ENCODE data around the gene MFSD6. TPM values are rescaled to one million over a fixed set of nuclear protein-coding genes. Genes with fewer than 3 reads are reported as not detected.

MFSD6 gene
- total RNA-seq, 1 experiment from 2014 or later: 20.9 TPM

DNA sequence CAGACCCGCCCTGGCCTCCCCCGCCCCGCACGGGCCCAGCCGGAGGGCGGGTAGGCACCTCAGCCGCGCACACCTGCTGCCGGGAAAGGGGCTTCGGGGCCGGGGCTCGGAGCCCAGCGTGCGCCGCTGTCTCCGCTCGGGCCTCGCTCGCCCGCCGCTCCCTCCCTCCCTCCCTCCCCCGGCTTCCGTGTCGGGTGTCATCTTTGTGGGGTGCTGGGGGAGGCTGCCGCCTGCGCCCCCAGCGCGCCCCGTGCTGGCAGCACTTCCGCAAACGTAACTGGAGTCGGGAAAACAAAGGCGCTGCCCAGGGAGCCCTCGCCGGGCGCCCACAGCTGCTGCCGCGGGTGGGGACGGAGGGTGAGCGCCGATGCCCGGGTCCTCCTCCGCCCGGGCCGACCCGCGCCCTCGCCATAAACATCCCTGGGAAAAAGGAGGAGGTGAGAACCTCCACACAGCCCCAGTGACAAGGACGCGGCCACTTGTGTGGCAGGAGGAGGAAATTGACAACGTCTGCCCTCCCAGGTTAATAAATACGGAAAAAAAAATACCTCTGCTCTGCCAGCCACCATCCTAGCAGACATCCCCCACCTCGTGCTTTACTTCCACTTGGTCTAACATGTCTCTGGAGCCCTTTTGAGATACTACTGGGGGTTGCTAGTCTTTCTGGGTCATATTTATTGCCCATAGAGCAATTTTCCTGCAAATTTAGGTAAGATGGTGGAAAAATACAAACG, 550 bp downstream of the MFSD6 start:
- BruUV-seq (replicated peaks): no TSS peak
- Histone ChIP-seq H3K4me1 (ENCODE audit: insufficient read depth, low read length) (peaks cover 20% of the 10 kb centered on the region), H3K36me3 (ENCODE audit: low read depth, low read length) (no peaks in the 10 kb centered on the region), H3K4me3 (ENCODE audit: low read length) (peak overlapping the region; percentile 96), H3K27ac (ENCODE audit: low read length) (0 out of 2 replicates have a peak overlapping the region, but pooled peaks have one; percentile 7), H3K79me2 (ENCODE audit: low read length) (no peaks in the 10 kb centered on the region), H4K20me1 (ENCODE audit: low read length) (no peaks in the 10 kb centered on the region), H3K4me2 (ENCODE audit: low read length) (peak overlapping the region; percentile 96), H3F3A (ENCODE audit: low read length, unreplicated experiment) (no peaks in the 10 kb centered on the region), H3K9me2 (replicated peaks; ENCODE audit: low read length) (no peaks in the 10 kb centered on the region), H3K9ac (ENCODE audit: low read length) (peak overlapping the region; percentile 72), H3K9me3 (ENCODE audit: low read length) (no peaks in the 10 kb centered on the region), H2AFZ (ENCODE audit: low read length) (peak overlapping the region; percentile 98), H3K27me3 (ENCODE audit: low read length) (no peaks in the 10 kb centered on the region)
- ChIA-PET POLR2A (ENCODE audit: unreplicated experiment) (no interaction called here), CTCF (interaction anchor here (0.6 kb wide), 1 partner anchor 21 kb away, joined by 3 read pairs; no protein-coding TSS in a partner anchor)
- ATAC-seq (peak; percentile 59), DNase-seq (peak; percentile 44)
- TF ChIP-seq EZH2 (IDR thresholded peaks at IDR 0.05; ENCODE audit: low read length, unreplicated experiment): no peak
- no peak for TF ChIP-seq EZH2phosphoT487 (IDR thresholded peaks at IDR 0.05; ENCODE audit: borderline replicate concordance, low read length)
- TF ChIP-seq, protein P1, sequence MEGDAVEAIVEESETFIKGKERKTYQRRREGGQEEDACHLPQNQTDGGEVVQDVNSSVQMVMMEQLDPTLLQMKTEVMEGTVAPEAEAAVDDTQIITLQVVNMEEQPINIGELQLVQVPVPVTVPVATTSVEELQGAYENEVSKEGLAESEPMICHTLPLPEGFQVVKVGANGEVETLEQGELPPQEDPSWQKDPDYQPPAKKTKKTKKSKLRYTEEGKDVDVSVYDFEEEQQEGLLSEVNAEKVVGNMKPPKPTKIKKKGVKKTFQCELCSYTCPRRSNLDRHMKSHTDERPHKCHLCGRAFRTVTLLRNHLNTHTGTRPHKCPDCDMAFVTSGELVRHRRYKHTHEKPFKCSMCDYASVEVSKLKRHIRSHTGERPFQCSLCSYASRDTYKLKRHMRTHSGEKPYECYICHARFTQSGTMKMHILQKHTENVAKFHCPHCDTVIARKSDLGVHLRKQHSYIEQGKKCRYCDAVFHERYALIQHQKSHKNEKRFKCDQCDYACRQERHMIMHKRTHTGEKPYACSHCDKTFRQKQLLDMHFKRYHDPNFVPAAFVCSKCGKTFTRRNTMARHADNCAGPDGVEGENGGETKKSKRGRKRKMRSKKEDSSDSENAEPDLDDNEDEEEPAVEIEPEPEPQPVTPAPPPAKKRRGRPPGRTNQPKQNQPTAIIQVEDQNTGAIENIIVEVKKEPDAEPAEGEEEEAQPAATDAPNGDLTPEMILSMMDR (conservative IDR thresholded peaks at IDR 0.05; ENCODE audit: low read depth, low read length): no peak
- intact Hi-C loops (cut with micrococcal nuclease): loop anchor here (5.0 kb wide), 1 partner anchor 59 kb away; no protein-coding TSS in a partner anchor

DNA sequence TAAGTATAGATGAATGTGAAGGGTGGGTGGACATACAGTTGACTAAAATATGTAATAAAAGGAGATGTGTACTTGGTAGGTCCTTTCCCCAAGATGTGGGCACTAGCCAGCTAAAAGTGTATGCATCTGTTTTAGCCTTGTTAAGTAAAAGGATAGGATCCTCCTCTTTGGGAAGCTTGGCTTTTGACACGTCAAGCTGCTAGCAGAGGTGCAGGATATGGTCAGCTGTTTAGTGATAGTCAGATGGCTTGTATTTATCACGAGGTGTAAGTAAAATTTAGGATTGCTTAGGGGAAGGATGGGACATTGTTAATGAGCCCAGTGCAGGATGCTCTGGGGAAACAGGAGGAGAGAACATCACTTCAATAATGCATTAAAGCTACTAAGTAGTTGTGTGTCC, 1.5 kb downstream of the MFSD6 start:
- Histone ChIP-seq H3K9ac (ENCODE audit: low read length) (no peak overlapping the region), H3F3A (ENCODE audit: low read length, unreplicated experiment) (no peaks in the 10 kb centered on the region), H3K36me3 (ENCODE audit: low read depth, low read length) (no peaks in the 10 kb centered on the region), H3K79me2 (ENCODE audit: low read length) (no peaks in the 10 kb centered on the region), H3K9me2 (replicated peaks; ENCODE audit: low read length) (no peaks in the 10 kb centered on the region), H3K4me2 (ENCODE audit: low read length) (peak overlapping the region; percentile 96), H4K20me1 (ENCODE audit: low read length) (no peaks in the 10 kb centered on the region), H3K27me3 (ENCODE audit: low read length) (no peaks in the 10 kb centered on the region), H3K27ac (ENCODE audit: low read length) (no peak overlapping the region), H3K4me3 (ENCODE audit: low read length) (peak overlapping the region; percentile 96; the same call in 1 of the 2 replicates), H2AFZ (ENCODE audit: low read length) (no peak overlapping the region), H3K4me1 (ENCODE audit: insufficient read depth, low read length) (peaks cover 20% of the 10 kb centered on the region), H3K9me3 (ENCODE audit: low read length) (no peaks in the 10 kb centered on the region)
- intact Hi-C loops (cut with micrococcal nuclease): loop anchor here (5.0 kb wide), 1 partner anchor 58 kb away; no protein-coding TSS in a partner anchor
- no TSS peak for BruUV-seq (replicated peaks)
- no peak for TF ChIP-seq EZH2phosphoT487 (IDR thresholded peaks at IDR 0.05; ENCODE audit: borderline replicate concordance, low read length)
- TF ChIP-seq, protein P1 (conservative IDR thresholded peaks at IDR 0.05; ENCODE audit: low read depth, low read length): no peak
- no peak for TF ChIP-seq EZH2 (IDR thresholded peaks at IDR 0.05; ENCODE audit: low read length, unreplicated experiment)
- ChIA-PET POLR2A (ENCODE audit: unreplicated experiment) (no interaction called here), CTCF (no interaction called here)
- no peak for ATAC-seq
- no peak for DNase-seq

GRCh38 chr2:190410166-190410565, 2.0 kb downstream of the MFSD6 start:
- peaks cover 20% of the 10 kb centered on the region for H3K4me1 ChIP-seq (ENCODE audit: insufficient read depth, low read length)
- no peaks in the 10 kb centered on the region for H3F3A ChIP-seq (ENCODE audit: low read length, unreplicated experiment)
- ChIA-PET POLR2A (ENCODE audit: unreplicated experiment) (no interaction called here), CTCF (no interaction called here)
- H3K27me3 ChIP-seq (ENCODE audit: low read length): no peaks in the 10 kb centered on the region
- H2AFZ ChIP-seq (ENCODE audit: low read length): no peak overlapping the region
- no peaks in the 10 kb centered on the region for H4K20me1 ChIP-seq (ENCODE audit: low read length)
- no peaks in the 10 kb centered on the region for H3K79me2 ChIP-seq (ENCODE audit: low read length)
- BruUV-seq (replicated peaks): no TSS peak
- ATAC-seq (no peak), DNase-seq (no peak)
- intact Hi-C loops (cut with micrococcal nuclease): no loop called here
- H3K9me3 ChIP-seq (ENCODE audit: low read length): no peaks in the 10 kb centered on the region
- no peak overlapping the region for H3K27ac ChIP-seq (ENCODE audit: low read length)
- peak overlapping the region; percentile 96; the same call in 1 of the 2 replicates for H3K4me2 ChIP-seq (ENCODE audit: low read length)
- H3K36me3 ChIP-seq (ENCODE audit: low read depth, low read length): no peaks in the 10 kb centered on the region
- no peak overlapping the region for H3K4me3 ChIP-seq (ENCODE audit: low read length)
- TF ChIP-seq, protein P1 (conservative IDR thresholded peaks at IDR 0.05; ENCODE audit: low read depth, low read length): no peak
- no peak for TF ChIP-seq EZH2phosphoT487 (IDR thresholded peaks at IDR 0.05; ENCODE audit: borderline replicate concordance, low read length)
- TF ChIP-seq EZH2 (IDR thresholded peaks at IDR 0.05; ENCODE audit: low read length, unreplicated experiment): no peak
- no peak overlapping the region for H3K9ac ChIP-seq (ENCODE audit: low read length)
- no peaks in the 10 kb centered on the region for H3K9me2 ChIP-seq (replicated peaks; ENCODE audit: low read length)

Measured in PC-3 (cell line).